CD4-positive, alpha-beta T cell treated with Interferon alpha-2 for 1 hour (primary cell): Measurements from ENCODE around the gene DTWD2.
"Not testable (repeated sequence)": the region's sequence is repeated elsewhere in the genome, so short reads cannot be mapped to it uniquely, and the experiment has no call there.

Experiments used
- DNase-seq, 2 donors: peaks; one replicate each; pipeline ENCODE4 v3.0.0-alpha.2; 2020 to 2022

The DTWD2 gene, protein sequence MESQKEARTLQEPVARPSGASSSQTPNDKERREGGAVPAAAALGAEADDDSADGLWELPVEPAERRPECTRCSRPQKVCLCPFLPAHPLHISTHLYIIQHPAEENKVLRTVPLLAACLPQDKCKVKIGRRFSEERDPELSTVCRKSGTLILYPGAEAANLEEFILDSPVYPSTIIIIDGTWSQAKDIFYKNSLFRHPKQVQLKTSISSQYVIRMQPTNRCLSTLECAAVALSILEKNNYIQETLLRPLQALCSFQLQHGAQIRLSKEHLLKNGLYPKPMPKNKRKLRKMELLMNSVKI

DNA sequence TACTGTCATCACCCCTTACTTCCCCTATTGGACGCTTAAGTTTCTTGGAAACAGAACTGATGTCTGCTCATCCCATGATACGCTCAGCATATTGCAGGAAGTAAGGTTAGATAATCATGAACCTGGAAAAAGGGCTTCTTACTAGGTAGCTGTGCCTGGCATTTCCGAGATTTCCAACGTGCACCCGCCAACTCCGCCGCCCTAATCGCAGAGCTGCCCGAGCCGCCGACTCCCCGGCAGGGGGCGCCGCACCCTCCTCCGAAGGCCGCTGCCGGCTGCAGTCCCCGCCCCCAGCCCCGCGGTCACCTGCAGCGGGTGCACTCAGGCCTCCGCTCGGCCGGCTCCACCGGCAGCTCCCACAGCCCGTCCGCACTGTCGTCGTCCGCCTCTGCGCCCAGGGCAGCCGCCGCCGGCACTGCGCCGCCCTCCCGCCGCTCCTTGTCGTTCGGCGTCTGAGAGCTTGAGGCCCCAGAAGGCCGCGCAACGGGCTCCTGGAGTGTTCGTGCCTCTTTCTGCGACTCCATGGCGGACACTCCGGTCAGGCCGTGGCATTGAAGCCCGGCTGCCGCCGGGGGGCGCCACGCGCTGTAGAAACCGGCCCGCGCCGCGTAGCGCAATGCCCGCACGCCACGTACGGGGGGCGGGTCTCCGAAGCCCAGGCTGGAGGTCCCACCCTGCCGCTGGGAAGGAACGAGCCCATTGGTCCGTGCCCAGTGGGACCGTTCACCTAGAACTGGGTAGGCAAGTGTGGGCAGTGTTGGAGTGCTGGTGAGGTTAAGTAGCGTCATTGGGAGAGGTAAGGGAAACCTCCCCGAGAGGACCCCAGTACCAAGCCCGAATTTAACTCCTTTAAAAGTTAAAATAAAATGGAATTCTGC lies at the start of gene DTWD2:
Gene DTWD2 (minus strand): TSS at position 560 of the 878 bp plus-strand sequence. CDS start 36 bp downstream, at position 524.
- peak; percentile 92 to 95 for DNase-seq

- DNase-seq: no peak
Measured at GRCh38 chr5:119037496-119038215, 49.3 kb upstream of the DTWD2 start.

- DNase-seq: no peak
Measured at GRCh38 chr5:119036101-119036762, 47.9 kb upstream of the DTWD2 start.

DNA sequence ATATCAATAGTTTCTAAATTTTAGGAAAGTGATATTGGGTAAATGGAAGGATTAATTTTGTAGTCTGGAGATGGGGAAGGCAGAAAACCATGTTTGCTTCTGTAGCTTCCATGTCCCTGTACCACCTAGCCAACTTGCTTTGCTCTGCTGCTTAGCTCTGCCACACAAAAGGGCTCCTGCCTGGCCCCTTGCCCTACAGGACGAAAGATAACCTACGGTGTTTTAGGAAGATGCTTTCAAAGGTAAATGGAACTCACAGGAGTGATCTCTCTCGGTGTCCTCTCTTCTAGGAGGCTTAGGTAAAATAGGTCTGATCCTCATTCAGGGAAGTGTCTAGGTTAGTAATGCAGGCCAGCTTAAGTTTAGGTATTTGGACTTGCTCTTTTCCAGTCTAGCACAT lies 44.8 kb upstream of the DTWD2 start:
- DNase-seq: no peak

DNA sequence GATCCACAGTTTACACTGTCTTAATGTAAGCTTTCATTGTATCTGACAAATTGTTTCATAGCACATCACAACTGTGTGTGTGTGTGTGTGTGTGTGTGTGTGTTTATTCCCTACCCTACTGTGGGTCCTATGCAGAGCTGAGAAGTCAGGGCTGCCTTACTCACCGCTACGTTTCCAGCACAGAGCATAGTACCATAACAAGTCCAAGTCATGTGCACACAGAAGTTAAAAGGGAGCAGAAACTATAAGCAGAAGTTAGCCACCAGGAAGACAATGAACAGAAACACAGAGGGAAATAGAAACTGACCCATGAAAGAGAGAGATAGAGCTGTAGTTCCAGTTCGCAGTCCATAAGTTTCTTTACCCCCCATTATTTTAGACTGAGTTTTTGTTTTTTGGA lies 44.3 kb upstream of the DTWD2 start:
- peak; percentile 7 to 62 for DNase-seq

DNA sequence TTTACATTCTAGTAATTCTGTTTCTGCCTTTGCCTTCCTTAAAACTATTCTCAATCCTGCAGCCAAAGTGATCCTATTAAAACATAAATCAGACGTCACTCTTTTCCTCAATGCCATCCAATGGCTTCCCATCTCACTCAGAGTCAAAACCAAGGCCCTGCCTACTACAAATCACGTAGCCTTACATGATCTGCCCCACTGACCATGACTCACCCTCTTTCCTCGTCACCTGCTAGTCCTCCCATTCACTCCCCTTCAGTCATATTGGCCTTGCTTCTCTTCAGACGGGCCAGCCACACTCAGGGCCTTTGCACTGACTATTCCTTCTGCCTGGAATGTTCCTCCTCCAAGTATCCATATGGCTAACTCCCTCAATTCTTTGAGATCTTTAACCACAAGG lies 43.6 kb upstream of the DTWD2 start:
- DNase-seq: peak in 1 of 2 donors; percentile 61

GRCh38 chr5:119031011-119031886 lies 42.9 kb upstream of the DTWD2 start:
- peak in 1 of 2 donors; percentile 42 for DNase-seq

DNA sequence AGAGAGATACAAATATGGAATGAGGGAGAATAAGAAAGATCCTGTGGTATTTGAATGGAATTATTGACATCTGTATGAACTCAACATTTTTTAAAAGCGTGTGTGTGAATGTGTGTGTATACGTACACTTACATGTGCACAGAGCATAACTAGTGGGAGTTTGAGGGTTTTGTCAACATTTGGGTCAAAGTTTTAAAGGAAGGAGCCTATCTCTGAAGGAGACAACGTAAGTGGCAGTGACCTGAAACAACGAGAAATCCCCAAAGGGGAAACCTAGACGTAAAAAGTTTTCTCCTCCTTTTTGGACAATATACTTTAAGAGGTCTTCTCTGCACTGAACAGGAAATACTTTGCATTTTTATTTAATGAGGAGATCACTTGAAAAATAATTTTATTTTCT lies 40.2 kb upstream of the DTWD2 start:
- DNase-seq: no peak

- no peak for DNase-seq
Measured at GRCh38 chr5:119022773-119023172, 34.4 kb upstream of the DTWD2 start.

DNA sequence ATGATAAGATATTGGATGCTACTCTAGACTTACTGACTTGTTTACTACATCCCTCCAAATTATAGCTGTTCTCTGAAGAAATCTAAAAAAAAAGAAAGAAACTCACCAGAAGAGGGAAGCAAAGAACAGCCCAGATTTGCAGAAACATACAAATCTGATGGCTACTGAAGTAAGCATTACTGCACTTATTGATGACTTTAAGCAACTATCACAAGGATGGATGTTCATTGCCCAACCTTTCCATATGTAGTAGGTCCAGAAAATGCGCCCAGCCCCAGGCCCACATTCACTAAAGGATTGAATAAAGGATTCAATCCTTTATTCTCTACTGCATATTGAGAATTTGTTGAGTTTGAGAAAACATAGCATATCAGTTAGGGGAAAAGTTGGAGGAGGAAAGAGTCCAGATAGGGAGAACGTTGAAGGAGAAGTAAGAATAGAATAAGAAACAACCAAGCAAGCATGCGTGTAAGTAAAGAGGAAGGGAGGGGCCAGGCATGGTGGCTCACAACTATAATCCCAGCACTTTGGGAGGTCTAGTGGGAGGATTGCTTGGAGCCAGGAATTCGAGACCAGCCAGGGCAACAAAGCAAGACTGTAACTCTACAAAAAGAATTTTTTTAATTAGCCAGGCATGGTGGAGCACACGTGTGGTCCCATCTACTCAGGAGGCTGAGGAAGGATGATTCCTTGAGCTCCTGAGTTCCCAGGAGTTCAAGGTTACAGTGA lies 33.8 kb upstream of the DTWD2 start:
- DNase-seq: peak in 1 of 2 donors; percentile 44

- DNase-seq: no peak
Measured at GRCh38 chr5:119021149-119021732, 32.9 kb upstream of the DTWD2 start.

GRCh38 chr5:119019949-119020348 lies 31.6 kb upstream of the DTWD2 start:
- no peak for DNase-seq

GRCh38 chr5:119019501-119019900 lies 31.2 kb upstream of the DTWD2 start:
- no peak for DNase-seq

GRCh38 chr5:119017994-119018393 lies 29.6 kb upstream of the DTWD2 start:
- DNase-seq: no peak

GRCh38 chr5:119016125-119016774 lies 27.9 kb upstream of the DTWD2 start:
- DNase-seq: peak in 1 of 2 donors; percentile 51

GRCh38 chr5:119011186-119011585 lies 22.8 kb upstream of the DTWD2 start:
- no peak for DNase-seq

DNA sequence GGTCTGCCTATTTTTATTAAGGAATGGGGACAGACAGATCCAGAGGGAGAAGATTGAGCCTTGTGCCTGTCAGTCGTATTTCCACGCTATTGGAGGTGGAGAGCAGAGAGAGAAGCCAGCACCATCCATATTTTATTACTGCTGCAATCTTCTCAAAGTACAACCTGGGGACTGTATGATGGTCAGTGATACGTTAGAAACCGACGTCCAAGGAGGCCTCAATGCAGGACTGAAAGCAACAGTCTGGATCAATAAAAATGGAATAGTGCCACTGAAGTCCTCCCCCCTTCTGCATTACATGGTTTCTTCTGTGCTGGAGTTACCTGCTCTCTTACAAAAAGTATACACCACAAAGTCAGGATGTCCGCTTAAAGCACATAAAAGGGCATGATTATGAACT lies 21.9 kb upstream of the DTWD2 start:
- DNase-seq: no peak

GRCh38 chr5:119009131-119009530 lies 20.8 kb upstream of the DTWD2 start:
- no peak for DNase-seq

GRCh38 chr5:118999696-119000095 lies 11.3 kb upstream of the DTWD2 start:
- DNase-seq: no peak

- DNase-seq: not testable (repeated sequence)
Measured at GRCh38 chr5:118998861-118999260, 10.5 kb upstream of the DTWD2 start.
